Activated naive CD4-positive, alpha-beta T cell treated with anti-CD3 and anti-CD28 coated beads, Interleukin-2, amount 10 ng/mL, durations not matched to agents 7 days and 5 days (primary cell): ENCODE data around the gene RRP9.
A peak's percentile ranks its signal among the peaks of the same experiment; 100 is the strongest.

Experiments
- CTCF ChIA-PET: fragments of 350-600 bp; sonication (Branson Sonifier 250); formaldehyde crosslinking; loops from one replicate; lab custom pipeline; 2021; ENCODE audit warnings: antibody characterized with exemption; lab: Charles Lee
- DNase-seq: peaks from one replicate; pipeline ENCODE4 v3.0.0-alpha.2; 2020
- H3K27ac Mint-ChIP-seq: one replicate; pipeline ENCODE4 v1.8.0; 2021; ENCODE audit warnings: mild to moderate bottlenecking, moderate library complexity, mixed read lengths
- H3K27me3 Mint-ChIP-seq: one replicate; pipeline ENCODE4 v1.8.0; 2021; ENCODE audit warnings: mild to moderate bottlenecking, mixed read lengths
- H3K36me3 Mint-ChIP-seq: one replicate; pipeline ENCODE4 v1.8.0; 2021; ENCODE audit warnings: mixed read lengths
- H3K4me1 Mint-ChIP-seq: one replicate; pipeline ENCODE4 v1.8.0; 2021; ENCODE audit warnings: mixed read lengths
- H3K4me3 Mint-ChIP-seq: one replicate; pipeline ENCODE4 v1.8.0; 2021; ENCODE audit warnings: mild to moderate bottlenecking, moderate library complexity, mixed read lengths
- H3K9me3 Mint-ChIP-seq: one replicate; pipeline ENCODE4 v1.8.0; 2021; ENCODE audit warnings: mixed read lengths

The RRP9 gene

DNA sequence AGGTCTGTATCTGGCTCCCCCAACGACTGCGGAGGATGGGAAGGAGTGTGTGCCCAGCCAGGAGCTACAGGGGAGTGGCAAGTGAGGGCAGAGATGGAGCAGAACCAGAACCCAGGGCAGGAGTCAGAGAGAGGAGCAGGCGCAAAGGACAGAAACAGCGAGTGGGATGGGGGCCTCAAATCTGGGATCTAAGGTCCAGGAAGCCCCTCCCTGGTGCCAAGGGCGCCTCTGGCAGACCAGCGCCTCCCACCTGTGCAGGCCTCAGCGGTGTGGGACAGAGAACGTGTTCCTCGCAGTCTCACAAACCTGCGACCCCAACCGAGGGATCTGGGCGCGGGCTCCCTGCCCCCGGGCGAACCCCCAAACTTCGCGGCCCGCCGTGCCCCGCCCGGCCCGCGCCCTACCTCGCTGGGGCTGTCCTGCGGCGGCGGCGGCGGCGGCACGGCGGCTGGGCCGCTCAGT, 25.2 kb upstream of the RRP9 start:
- no peaks in the 10 kb centered on the region for H3K9me3 Mint-ChIP-seq
- CTCF ChIA-PET, result interaction anchor here (1.6 kb wide), 1 partner anchor 10 kb away, joined by 3 read pairs; no protein-coding TSS in a partner anchor
- peaks cover 20% of the 10 kb centered on the region for H3K4me1 Mint-ChIP-seq
- H3K27ac Mint-ChIP-seq, result peak overlapping the region; percentile 73
- no peaks in the 10 kb centered on the region for H3K36me3 Mint-ChIP-seq
- H3K4me3 Mint-ChIP-seq, result peak overlapping the region; percentile 82
- peaks cover 45% of the 10 kb centered on the region for H3K27me3 Mint-ChIP-seq
- DNase-seq, result no peak

DNA sequence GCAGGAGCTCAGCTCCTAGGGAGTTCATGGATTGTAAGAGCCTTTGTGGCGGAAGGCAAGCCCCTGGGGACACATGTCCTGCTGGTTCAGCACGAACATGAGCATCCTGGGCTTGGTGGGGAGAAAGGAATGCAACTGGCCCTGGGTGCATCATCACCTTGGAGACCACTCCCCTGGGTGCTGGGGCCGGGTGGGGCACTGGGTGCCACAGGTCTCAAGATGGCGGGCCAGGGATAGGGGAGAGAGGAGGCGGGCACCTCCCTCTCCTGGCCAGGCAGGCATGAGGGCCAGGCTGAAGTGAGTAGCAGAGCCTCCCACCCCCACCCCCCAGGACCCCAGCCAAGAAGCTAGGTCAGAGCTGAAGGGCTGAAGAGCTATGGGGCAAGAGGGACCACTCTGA, 24.8 kb upstream of the RRP9 start:
- Mint-ChIP-seq H3K4me3 (peak overlapping the region; percentile 82), H3K27ac (peak overlapping the region; percentile 73), H3K36me3 (no peaks in the 10 kb centered on the region), H3K9me3 (no peaks in the 10 kb centered on the region), H3K4me1 (peaks cover 20% of the 10 kb centered on the region), H3K27me3 (peaks cover 50% of the 10 kb centered on the region)
- DNase-seq, result no peak
- CTCF ChIA-PET, result interaction anchor here (1.6 to 2.7 kb wide), 2 partner anchors 8 to 9 kb away, joined by 3 to 12 read pairs; partner anchors contain the start of genes ABHD14A and ABHD14B

DNA sequence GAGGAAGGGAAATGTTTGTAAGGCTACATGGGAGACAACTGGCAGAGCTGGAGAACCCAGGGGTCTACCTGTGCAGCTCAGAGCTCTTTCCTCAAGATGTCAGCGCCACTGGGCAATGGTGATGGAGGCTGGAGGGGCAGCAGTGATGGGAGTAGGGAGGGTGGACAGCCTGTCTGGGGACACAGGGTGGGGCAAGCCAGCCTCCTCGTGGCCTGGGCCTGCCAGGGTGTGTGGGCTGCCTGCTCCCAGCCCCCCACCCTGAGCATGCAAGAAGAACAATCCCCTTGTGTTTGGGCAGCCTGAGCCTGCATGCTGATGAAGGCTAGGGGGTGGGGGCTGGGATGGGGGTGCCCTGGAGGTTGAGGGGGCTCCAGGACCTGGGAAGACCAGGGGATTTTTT, 24.3 kb upstream of the RRP9 start:
- CTCF ChIA-PET, result interaction anchor here (1.6 to 2.7 kb wide), 2 partner anchors 8 to 9 kb away, joined by 3 to 12 read pairs; partner anchors contain the start of genes ABHD14A and ABHD14B
- Mint-ChIP-seq H3K27me3 (peaks cover 55% of the 10 kb centered on the region), H3K36me3 (no peaks in the 10 kb centered on the region), H3K9me3 (no peaks in the 10 kb centered on the region), H3K4me3 (peak overlapping the region; percentile 82), H3K27ac (no peak overlapping the region), H3K4me1 (peaks cover 20% of the 10 kb centered on the region)
- DNase-seq, result no peak

DNA sequence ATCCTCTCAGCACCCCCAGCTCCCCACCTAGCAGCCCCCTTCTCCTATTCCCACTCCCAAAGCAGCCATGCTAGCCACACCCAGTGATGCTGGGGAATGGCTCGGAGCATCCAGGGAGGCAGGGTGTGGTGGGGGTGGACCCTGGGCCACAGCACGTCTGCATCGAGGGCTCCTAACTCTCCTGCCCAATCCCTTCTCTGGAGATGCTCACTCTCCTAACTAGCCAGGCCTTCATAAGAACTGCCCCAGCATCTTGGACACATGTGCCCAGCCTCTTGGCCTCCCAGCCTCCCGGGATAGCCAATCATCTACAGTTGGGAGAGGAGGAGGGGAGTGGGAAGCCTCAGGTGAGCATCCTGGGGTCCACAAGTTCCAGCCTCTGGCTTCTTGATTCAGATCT, 22.8 kb upstream of the RRP9 start:
- H3K9me3 Mint-ChIP-seq, result no peaks in the 10 kb centered on the region
- peaks cover 20% of the 10 kb centered on the region for H3K4me1 Mint-ChIP-seq
- no peak for DNase-seq
- no peaks in the 10 kb centered on the region for H3K36me3 Mint-ChIP-seq
- CTCF ChIA-PET, result interaction anchor here (2.7 kb wide), 1 partner anchor 10 kb away, joined by 12 read pairs; the partner anchor contains the start of genes ABHD14A and ABHD14B
- H3K27ac Mint-ChIP-seq, result no peak overlapping the region
- H3K4me3 Mint-ChIP-seq, result no peak overlapping the region
- peaks cover 64% of the 10 kb centered on the region for H3K27me3 Mint-ChIP-seq

DNA sequence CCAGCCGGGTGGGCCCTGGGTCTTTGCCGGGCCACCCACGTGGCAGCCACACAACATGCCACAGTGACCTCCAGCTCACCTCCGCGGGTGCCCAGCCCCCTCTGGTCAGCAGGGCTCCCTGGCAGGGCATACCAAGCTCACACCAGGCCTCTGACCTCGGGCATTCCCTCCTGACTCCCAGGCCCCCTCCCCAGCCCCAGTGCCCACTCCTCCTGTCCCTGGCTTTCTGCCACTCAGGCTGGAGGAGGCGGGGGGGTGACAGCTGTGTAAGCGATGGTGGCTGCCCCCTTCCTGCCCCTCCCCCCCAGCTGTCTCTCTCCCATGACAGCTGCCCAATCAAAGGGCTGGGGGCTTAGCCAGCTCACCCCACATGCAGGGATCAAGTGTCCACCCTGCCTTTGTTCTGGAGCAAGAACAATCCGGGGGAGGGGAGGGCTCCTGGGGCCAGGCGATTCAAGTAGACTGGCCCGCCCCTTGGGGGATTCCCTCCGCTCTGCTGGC, 22.3 kb upstream of the RRP9 start:
- Mint-ChIP-seq H3K4me1 (peaks cover 19% of the 10 kb centered on the region), H3K4me3 (no peak overlapping the region), H3K9me3 (no peaks in the 10 kb centered on the region), H3K27ac (no peak overlapping the region), H3K27me3 (peaks cover 64% of the 10 kb centered on the region), H3K36me3 (no peaks in the 10 kb centered on the region)
- CTCF ChIA-PET, result interaction anchor here (1.4 to 2.7 kb wide), 2 partner anchors 10 kb away, joined by 5 to 12 read pairs; partner anchors contain the start of genes ABHD14A and ABHD14B
- no peak for DNase-seq

DNA sequence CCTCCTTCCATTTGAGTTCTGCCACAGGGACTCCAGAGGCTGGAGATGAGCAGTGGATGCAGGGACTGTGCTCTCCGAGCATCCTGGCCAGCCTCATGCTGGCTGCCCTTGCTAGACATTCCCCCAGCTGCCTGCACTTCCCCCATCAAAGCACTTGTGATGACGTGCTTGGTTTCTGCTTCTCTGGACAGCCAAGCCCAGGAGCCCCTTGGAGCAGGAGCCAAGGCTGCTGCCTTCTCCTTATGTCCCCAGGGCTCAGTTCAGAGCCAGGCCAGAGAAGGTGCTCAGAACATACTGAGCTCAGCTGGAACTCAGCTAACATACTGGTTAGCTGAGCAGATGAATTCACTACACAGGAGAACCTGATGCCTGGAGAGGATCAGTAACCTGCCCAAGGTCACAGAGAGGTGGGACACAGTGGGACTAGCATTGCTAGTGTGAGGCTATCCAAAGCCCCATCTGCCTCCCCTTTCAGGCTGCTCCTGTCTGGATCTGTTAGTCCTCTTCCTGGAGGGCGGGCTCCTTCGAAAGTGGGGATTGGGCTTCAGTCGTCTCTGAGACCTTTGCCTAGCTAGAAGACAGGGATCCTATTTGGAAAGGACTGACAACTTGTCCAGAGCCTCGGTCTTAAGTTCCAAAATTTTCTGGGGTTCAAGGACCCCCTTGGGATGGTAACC, 21.3 kb upstream of the RRP9 start:
- DNase-seq, result no peak
- peaks cover 16% of the 10 kb centered on the region for H3K4me1 Mint-ChIP-seq
- CTCF ChIA-PET, result interaction anchor here (0.9 to 1.5 kb wide), 3 partner anchors 9 to 20 kb away, joined by 3 to 5 read pairs (median 3); no protein-coding TSS in a partner anchor
- no peaks in the 10 kb centered on the region for H3K36me3 Mint-ChIP-seq
- no peak overlapping the region for H3K4me3 Mint-ChIP-seq
- H3K9me3 Mint-ChIP-seq, result no peaks in the 10 kb centered on the region
- peaks cover 67% of the 10 kb centered on the region for H3K27me3 Mint-ChIP-seq
- H3K27ac Mint-ChIP-seq, result no peak overlapping the region

DNA sequence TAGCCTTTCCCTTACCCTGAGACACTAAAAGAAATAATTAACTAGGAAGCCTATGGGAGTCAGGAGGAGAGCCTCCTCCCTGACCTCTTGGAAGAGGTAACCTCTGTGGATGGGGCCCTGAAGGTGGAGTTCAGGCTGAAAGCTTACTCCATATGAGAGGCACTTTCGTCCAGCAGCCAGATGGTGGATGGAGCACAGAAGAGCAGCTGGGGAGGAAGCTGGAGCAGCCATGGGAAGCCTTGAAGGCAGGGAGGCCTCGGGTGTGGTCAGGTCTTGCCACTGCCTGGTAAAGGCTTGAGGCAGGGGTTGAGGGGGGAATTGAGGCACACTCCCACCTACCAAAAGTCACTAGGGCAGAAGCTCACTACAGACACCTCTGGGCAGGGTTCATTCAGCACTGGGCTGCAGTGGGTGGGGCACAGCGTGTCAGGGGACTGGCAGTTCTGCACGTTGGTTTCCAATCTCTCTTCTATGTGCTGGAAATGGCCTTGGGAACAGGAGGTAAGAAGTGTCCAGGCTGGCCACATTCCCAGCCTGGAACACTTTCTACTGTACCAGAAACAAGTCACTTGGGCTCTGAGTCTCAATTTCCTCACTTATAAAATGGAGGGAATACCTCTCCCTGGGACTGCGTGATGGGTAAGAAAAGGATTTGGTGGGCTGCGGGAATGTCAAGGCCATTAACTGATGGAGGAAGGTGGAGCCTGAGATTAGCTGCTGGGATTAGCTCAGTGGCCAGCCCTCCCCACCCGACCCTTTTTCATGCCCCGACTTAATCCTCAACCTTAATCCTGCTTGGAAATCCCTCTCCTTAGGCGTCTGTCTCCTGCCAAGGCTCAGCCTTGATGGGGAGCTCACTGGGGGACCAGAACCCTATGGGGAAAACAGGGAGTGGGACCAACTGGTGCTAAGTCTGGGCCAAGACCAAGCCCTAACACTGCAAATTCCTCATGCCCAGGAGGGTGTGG, 20.2 kb upstream of the RRP9 start:
- Mint-ChIP-seq H3K9me3 (no peaks in the 10 kb centered on the region), H3K27me3 (peaks cover 76% of the 10 kb centered on the region), H3K27ac (no peak overlapping the region), H3K4me1 (peaks cover 15% of the 10 kb centered on the region), H3K4me3 (no peak overlapping the region), H3K36me3 (no peaks in the 10 kb centered on the region)
- CTCF ChIA-PET, result interaction anchor here (1.5 kb wide), 2 partner anchors 12 to 19 kb away, joined by 3 to 7 read pairs; partner anchors contain the start of gene ABHD14B
- no peak for DNase-seq

DNA sequence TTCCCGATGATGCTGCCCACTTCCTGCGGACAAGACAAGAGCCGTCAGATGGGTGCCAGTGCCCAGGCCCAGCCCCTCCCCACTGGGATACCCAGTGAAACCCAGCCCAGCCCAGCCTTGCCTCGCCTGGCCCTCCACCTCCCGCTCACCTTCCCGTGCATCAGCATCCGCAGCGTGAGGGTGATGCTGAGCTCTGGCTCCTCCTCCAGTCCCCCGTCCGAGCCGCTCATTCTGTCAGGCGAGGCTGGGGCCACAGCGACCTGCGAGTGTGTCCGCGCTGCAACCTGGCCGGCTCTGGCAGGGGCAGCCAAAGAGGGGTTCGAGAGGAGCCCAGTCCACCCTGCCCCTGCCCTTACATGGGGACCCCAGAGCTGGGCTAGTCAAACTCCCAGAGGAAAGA, 19.3 kb upstream of the RRP9 start:
- CTCF ChIA-PET, result interaction anchor here (1.5 kb wide), 1 partner anchor 13 kb away, joined by 7 read pairs; the partner anchor contains the start of gene ABHD14B
- no peak for DNase-seq
- peaks cover 76% of the 10 kb centered on the region for H3K27me3 Mint-ChIP-seq

DNA sequence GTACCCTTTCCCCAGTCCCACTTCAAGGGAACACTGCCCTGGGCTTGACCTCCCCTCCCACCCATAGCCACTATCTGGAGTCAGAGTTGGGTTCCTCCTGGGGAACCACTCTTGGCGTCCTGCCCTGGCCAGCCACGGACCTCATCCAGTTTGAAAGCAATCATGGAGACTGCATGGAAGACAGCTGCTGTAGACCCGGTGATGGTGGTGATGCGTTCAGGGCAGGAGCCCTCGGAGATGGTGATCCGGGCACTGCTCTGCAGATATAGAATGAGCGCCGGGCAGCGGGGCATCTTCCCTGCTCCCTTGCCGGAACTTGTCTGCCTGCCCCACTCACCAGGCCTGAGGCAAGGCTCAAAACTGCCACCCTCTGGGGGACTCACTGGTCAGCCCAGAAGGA, 18.7 kb upstream of the RRP9 start:
- peaks cover 76% of the 10 kb centered on the region for H3K27me3 Mint-ChIP-seq
- no peak for DNase-seq
- no peak overlapping the region for H3K4me3 Mint-ChIP-seq
- H3K9me3 Mint-ChIP-seq, result no peaks in the 10 kb centered on the region
- no peak overlapping the region for H3K27ac Mint-ChIP-seq
- H3K4me1 Mint-ChIP-seq, result peaks cover 13% of the 10 kb centered on the region
- CTCF ChIA-PET, result no interaction called here
- no peaks in the 10 kb centered on the region for H3K36me3 Mint-ChIP-seq

More for the DNA sequence above, 19.3 kb upstream of the RRP9 start:
- Mint-ChIP-seq H3K27ac (no peak overlapping the region), H3K36me3 (no peaks in the 10 kb centered on the region), H3K9me3 (no peaks in the 10 kb centered on the region), H3K4me3 (no peak overlapping the region), H3K4me1 (peaks cover 17% of the 10 kb centered on the region)

DNA sequence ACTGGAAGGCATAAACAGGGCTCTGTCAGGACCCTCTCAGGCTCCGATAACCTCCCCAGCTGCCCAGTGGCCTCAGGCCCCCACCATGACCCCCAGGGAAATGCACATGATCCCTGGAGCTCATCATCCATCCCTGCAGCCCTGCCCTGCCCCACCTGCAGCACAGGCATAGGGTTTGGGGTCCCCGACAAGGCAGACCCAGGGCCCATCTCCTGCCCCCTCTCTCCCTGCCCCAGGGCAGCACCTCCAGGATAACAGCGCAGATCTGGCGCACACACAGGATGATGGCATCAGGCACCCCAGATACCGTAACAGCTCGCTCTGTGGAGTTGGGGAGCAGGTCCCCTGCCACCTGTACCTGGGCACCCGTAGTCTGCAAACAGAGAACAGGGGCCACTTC, 17.9 kb upstream of the RRP9 start:
- H3K9me3 Mint-ChIP-seq, result no peaks in the 10 kb centered on the region
- H3K4me3 Mint-ChIP-seq, result no peak overlapping the region
- H3K27ac Mint-ChIP-seq, result no peak overlapping the region
- peaks cover 8% of the 10 kb centered on the region for H3K4me1 Mint-ChIP-seq
- CTCF ChIA-PET, result no interaction called here
- DNase-seq, result no peak
- H3K27me3 Mint-ChIP-seq, result peaks cover 76% of the 10 kb centered on the region
- H3K36me3 Mint-ChIP-seq, result no peaks in the 10 kb centered on the region

DNA sequence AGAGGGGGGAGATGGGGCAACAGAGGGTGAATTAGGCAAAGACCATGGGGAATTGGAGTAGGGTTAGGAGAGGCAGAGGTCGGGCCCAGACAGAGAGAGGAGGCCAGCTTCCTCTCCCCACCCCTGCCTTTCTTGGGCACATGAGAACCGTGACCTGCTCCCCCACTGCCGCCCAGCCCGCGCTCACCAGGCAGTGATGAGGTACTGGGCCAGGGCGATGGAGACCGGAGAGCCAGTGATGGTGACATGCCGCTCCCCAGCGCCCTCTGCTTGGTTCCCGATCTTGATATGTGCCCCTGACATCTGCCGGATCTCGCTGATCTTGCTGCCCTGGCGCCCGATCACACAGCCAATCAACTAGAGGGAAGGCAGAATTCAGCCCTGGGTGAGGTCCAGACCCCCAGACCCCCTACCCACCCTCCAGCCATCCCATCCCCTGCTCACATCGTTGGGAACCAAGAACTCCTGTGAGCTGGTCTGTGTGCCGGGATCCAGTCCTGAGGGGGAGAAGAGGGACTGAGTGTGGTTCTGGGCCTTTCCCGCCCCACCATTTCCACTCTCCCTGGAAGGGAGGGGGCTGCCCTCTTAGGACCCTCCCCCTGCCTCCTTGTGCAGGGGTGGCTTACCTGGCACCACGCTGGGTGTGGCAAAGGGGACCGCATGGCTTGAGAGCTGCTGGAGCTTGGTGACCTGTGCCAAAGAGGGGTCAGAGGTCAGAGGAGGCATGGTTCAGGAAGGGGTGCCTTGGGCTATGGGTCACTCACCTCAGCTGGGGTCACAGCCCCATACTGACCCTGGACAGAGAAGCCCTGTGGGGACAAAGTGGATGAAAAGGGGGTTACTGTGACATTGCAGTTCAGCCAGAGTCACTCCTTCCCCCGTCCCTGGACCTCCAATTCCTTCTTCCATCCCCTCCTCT, 17.2 kb upstream of the RRP9 start:
- H3K36me3 Mint-ChIP-seq, result no peaks in the 10 kb centered on the region
- H3K4me1 Mint-ChIP-seq, result peaks cover 8% of the 10 kb centered on the region
- H3K4me3 Mint-ChIP-seq, result no peak overlapping the region
- H3K27me3 Mint-ChIP-seq, result peaks cover 78% of the 10 kb centered on the region
- no peak overlapping the region for H3K27ac Mint-ChIP-seq
- no peaks in the 10 kb centered on the region for H3K9me3 Mint-ChIP-seq
- CTCF ChIA-PET, result no interaction called here
- no peak for DNase-seq

DNA sequence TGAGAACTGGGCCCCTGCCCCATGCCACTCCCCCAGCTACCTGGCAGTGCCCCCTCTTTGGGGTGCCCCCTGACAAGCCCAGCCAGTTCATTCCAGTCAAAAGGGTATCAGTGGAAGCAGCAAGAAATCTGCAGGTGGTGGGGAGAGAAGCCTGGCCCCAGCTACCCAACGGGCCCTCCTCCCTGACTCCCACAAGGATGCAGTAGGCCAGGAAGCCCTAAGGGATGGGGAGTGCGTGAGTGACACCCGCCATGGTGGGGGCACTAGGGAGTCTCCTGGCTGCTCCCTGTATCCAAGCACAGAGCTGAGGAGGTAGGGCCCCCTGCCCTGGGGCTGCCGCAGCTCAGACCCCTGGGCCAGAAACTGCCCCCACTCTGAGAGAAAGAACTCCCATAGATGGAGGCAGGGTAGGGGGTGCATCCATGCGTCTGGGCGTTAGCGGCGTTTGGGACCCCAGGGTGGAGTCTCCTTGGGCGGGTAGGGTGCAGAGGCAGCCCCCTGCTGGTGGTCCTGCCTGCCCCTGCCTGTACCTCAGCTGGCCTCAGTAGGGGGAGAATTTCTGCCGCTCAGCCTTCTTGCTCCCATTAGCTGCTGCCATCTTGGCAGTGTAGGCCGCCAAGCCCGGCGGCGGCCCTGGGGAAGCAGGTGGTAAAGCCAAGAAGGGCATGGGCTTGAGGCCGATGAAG, 16.0 kb upstream of the RRP9 start:
- Mint-ChIP-seq H3K27ac (no peak overlapping the region), H3K9me3 (no peaks in the 10 kb centered on the region), H3K4me1 (peaks cover 8% of the 10 kb centered on the region), H3K36me3 (no peaks in the 10 kb centered on the region), H3K27me3 (peaks cover 80% of the 10 kb centered on the region), H3K4me3 (no peak overlapping the region)
- CTCF ChIA-PET, result interaction anchor here (0.7 to 1.5 kb wide), 3 partner anchors 9 to 16 kb away, joined by 3 read pairs; partner anchors contain the start of gene ABHD14B
- DNase-seq, result no peak
